Spleen (tissue), 11 donors: Measurements from ENCODE around the gene SLCO2A1. TPM values are rescaled to one million over a fixed set of nuclear protein-coding genes. Genes with fewer than 3 reads are reported as not detected.

Experiments used
- DNase-seq: peaks from one replicate; pipeline ENCODE4 v3.0.0-alpha.2; 2020
- H3K27ac ChIP-seq, 8 donors: fragments of 200-600 bp; sonication (generic) in 7 of 8; 1 replicate in 4 of 8; 2 replicates in 4 of 8; pipeline versions ENCODE4 v1.5.0 to v1.8.0; 2016 to 2021; ENCODE audit warnings: inconsistent platforms in 4 of 8, mild to moderate bottlenecking in 4 of 8, moderate library complexity in 1 of 8
- H3K27me3 ChIP-seq, 7 donors: fragments of 200-600 bp; sonication (generic) in 6 of 7; replicated peaks in 1 of 7; 1 replicate in 4 of 7; 2 replicates in 3 of 7; pipeline versions ENCODE4 v1.5.0 to v1.8.0; 2016 to 2021; ENCODE audit warnings: inconsistent platforms in 3 of 7, mild to moderate bottlenecking in 1 of 7
- H3K36me3 ChIP-seq, 6 donors: fragments of 200-600 bp; sonication (generic) in 5 of 6; 1 replicate in 4 of 6; 2 replicates in 2 of 6; pipeline versions ENCODE4 v1.5.0 to v1.8.0; 2016 to 2021; ENCODE audit warnings: inconsistent platforms in 2 of 6
- H3K4me1 ChIP-seq, 6 donors: fragments of 200-600 bp; sonication (generic) in 5 of 6; 1 replicate in 3 of 6; 2 replicates in 3 of 6; pipeline versions ENCODE4 v1.5.0 to v1.8.0; 2016 to 2021; ENCODE audit warnings: inconsistent platforms in 3 of 6
- H3K4me3 ChIP-seq, 8 donors: fragments of 200-600 bp; sonication (generic) in 7 of 8; 1 replicate in 4 of 8; 2 replicates in 4 of 8; pipeline versions ENCODE4 v1.5.0 to v1.8.0; 2016 to 2021; ENCODE audit warnings: inconsistent platforms in 4 of 8, mild to moderate bottlenecking in 4 of 8, moderate library complexity in 2 of 8
- H3K9me3 ChIP-seq, 8 donors: fragments of 200-600 bp; sonication (generic) in 7 of 8; 1 replicate in 4 of 8; 2 replicates in 4 of 8; pipeline versions ENCODE4 v1.5.0 to v1.8.0; 2016 to 2021; ENCODE audit warnings: inconsistent platforms in 4 of 8
- POLR2A ChIP-seq, 3 donors: fragments of 450-650 bp; IDR thresholded peaks; one replicate each; pipeline ENCODE4 v1.5.1; 2017; ENCODE audit warnings: antibody characterized with exemption in 3 of 3, mild to moderate bottlenecking in 1 of 3
- POLR2AphosphoS5 ChIP-seq, 3 donors: sonication (generic); formaldehyde crosslinking; IDR thresholded peaks; one replicate each; pipeline ENCODE4 v1.5.1; 2017; ENCODE audit warnings: antibody characterized with exemption in 3 of 3
- WGBS, 5 donors: extraction: QIAGEN DNeasy Blood & Tissue Kit in 3 of 5; methylation state at CpG; one replicate each; pipeline versions ENCODE4 v1.1.5 to v1.1.7; 2013 to 2018; 5-methylcytosine and 5-hydroxymethylcytosine counted together
- intact Hi-C: fragments of 100-400 bp; cut with DNase I; formaldehyde crosslinking; loops from one replicate; pipeline ENCODE4 v1.15.0; 2023; ENCODE audit warnings: low total_unique reads
- polyA plus RNA-seq, 3 donors: library from polyadenylated mRNA; stranded (reverse); fragments of 200-250 nt; gene quantifications; one replicate each; pipeline ENCODE4 v1.2.1, GENCODE V29; 2013
- total RNA-seq, 7 donors: library from RNA; depleted of rRNA in 3 of 7; stranded (reverse); fragments of >200 nt in 3 of 7; fragmentation: NEBNext Ultra II Directional in 4 of 7; extraction: Animal tissue kit (Norgen Biotek cat#: 25700) in 4 of 7; gene quantifications; one replicate each; pipeline versions ENCODE4 v1.1.0 to v1.2.1, GENCODE V29; 2016 to 2021
- TF ChIP-seq, protein P1 (sequence below), 11 experiments: fragments of 200-600 bp in 7 of 11; fragments of 450-650 bp in 4 of 11; sonication (generic) in 4 of 11; IDR thresholded peaks in 8 of 11; conservative IDR thresholded peaks in 3 of 11; 1 replicate in 7 of 11; 2 replicates in 4 of 11; pipeline versions ENCODE4 v1.4.0 to v1.8.0; 2016 to 2021; ENCODE audit warnings: antibody characterized with exemption in 11 of 11, inconsistent platforms in 4 of 11, mild to moderate bottlenecking in 1 of 11
- donor health status: healthy with polysubstance abuse.
- donor health status: DM: no; HTN: no; CAD: no; lungs with moderate emphysema.
- donor health status: DM: no; HTN: no; CAD: no.
- donor health status: Bipolar disorder and iron deficiency.
- donor health status: healthy.
- donor health status: DM: no; HTN: no; CAD: no.
- donor health status: DM: yes; HTN: yes; CAD: no.

SLCO2A1 gene
- total and polyA plus RNA-seq, 10 donors: 4.8 to 118 (median 29.8) TPM

DNA sequence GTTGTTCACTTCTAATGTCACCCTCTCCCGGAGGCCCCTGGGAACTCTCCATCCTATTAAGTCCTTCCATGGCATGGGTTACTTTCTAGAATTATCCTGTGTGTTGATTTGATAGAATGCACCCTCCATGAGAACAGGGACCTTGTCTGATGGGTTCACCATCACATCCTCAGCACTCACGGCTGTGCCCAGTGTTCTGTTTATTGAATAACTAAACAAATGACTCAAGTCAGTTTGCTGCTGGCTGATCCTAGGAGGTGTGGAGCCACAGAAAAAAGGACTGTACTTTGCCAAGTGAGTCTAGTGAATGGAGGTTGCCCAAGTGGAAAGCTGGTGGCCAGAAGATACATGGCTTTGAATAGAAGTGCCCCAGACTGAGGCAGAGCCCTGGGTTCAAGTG lies 85.5 kb downstream of the SLCO2A1 start:
- WGBS, 5 donors: 86 to 99% (median 92%) methylated on average over 2 of the region's 2 CpGs
- no peak overlapping the region for H3K27ac ChIP-seq
- H3K4me3 ChIP-seq: no peak overlapping the region
- intact Hi-C loops: no loop called here
- TF ChIP-seq, protein P1, sequence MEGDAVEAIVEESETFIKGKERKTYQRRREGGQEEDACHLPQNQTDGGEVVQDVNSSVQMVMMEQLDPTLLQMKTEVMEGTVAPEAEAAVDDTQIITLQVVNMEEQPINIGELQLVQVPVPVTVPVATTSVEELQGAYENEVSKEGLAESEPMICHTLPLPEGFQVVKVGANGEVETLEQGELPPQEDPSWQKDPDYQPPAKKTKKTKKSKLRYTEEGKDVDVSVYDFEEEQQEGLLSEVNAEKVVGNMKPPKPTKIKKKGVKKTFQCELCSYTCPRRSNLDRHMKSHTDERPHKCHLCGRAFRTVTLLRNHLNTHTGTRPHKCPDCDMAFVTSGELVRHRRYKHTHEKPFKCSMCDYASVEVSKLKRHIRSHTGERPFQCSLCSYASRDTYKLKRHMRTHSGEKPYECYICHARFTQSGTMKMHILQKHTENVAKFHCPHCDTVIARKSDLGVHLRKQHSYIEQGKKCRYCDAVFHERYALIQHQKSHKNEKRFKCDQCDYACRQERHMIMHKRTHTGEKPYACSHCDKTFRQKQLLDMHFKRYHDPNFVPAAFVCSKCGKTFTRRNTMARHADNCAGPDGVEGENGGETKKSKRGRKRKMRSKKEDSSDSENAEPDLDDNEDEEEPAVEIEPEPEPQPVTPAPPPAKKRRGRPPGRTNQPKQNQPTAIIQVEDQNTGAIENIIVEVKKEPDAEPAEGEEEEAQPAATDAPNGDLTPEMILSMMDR (IDR thresholded peaks at IDR 0.05 in 8 of 11, conservative IDR thresholded peaks at IDR 0.05 in 3 of 11): no peak
- TF ChIP-seq POLR2A (IDR thresholded peaks at IDR 0.05) (no peak), POLR2AphosphoS5 (IDR thresholded peaks at IDR 0.05) (no peak)
- H3K9me3 ChIP-seq: no peaks in the 10 kb centered on the region
- H3K4me1 ChIP-seq: peaks cover 0 to 36% (median 10%) of the 10 kb centered on the region in 6 donors
- peaks cover 0 to 8% (median 0%) of the 10 kb centered on the region in 7 donors for H3K27me3 ChIP-seq
- H3K36me3 ChIP-seq: peaks cover 0 to 41% (median 0%) of the 10 kb centered on the region in 6 donors
- peak; percentile 28 for DNase-seq

DNA sequence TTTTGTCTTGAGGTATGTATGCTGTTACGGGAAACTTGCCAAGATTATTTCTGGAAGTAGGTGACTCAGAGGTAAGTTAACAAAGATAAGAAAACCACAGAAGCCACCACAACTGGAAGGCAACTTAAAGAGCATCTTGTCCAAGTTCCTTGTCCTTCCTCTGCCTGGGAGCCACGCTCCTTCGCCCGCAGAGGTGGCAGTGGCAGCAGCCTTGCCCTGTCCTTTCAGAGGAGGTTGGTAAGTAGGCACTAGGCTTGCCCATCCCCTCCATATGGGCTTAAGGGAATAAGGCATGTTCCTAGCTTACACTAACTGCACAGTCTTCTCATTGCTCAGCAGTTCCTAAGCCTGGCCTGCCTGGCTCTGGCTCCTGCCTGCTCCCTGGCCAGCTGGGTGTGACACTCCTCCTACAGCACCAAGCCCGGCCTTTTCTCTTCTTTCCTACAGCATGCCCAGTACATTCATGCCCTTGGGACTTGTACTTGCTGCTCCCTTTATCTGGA lies 86.0 kb downstream of the SLCO2A1 start:
- peak; percentile 45 for DNase-seq
- TF ChIP-seq POLR2AphosphoS5 (IDR thresholded peaks at IDR 0.05) (no peak), POLR2A (IDR thresholded peaks at IDR 0.05) (no peak)
- TF ChIP-seq, protein P1 (IDR thresholded peaks at IDR 0.05 in 8 of 11, conservative IDR thresholded peaks at IDR 0.05 in 3 of 11): no peak
- Histone ChIP-seq H3K4me1 (peaks cover 0 to 31% (median 9%) of the 10 kb centered on the region in 6 donors), H3K4me3 (no peak overlapping the region), H3K27me3 (peaks cover 0 to 8% (median 0%) of the 10 kb centered on the region in 7 donors), H3K27ac (no peak overlapping the region), H3K36me3 (peaks cover 0 to 41% (median 0%) of the 10 kb centered on the region in 6 donors), H3K9me3 (no peaks in the 10 kb centered on the region)
- 52 to 74% (median 64%) methylated on average over 5 of the region's 5 CpGs for WGBS, 5 donors
- intact Hi-C loops: no loop called here

DNA sequence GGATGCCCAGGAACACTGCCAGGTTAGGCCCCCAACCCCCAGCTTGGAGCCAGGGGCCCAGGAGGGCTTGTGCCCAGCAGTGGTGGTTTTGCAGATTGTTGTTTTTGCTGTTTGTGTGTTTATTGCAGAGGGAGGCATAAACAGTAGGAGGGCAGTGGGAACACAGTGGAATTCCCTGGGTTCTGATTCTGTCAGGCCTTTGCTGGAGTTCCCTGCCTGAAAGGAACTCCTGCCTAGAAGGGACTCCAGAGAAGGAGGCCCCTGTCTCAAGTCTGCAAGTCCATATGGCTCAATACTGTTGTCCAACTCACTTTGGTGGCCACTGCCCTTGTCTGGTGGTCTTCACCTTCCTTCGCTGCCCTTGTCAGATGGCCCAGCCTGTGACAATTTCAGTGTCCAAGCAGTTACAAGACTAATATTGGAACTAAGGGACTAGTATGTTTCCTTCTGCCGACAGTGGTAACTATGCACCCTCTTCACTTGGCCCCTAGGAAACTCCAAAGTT lies 86.6 kb downstream of the SLCO2A1 start:
- Histone ChIP-seq H3K9me3 (no peaks in the 10 kb centered on the region), H3K4me3 (no peak overlapping the region), H3K36me3 (peaks cover 0 to 46% (median 0%) of the 10 kb centered on the region in 6 donors), H3K4me1 (peaks cover 0 to 32% (median 7%) of the 10 kb centered on the region in 6 donors), H3K27ac (no peak overlapping the region), H3K27me3 (peaks cover 0 to 8% (median 0%) of the 10 kb centered on the region in 7 donors)
- intact Hi-C loops: no loop called here
- WGBS, 5 donors: 81 to 85% (median 81%) methylated on average over 2 of the region's 2 CpGs
- TF ChIP-seq POLR2AphosphoS5 (IDR thresholded peaks at IDR 0.05): no peak
- TF ChIP-seq, protein P1 (IDR thresholded peaks at IDR 0.05 in 8 of 11, conservative IDR thresholded peaks at IDR 0.05 in 3 of 11): no peak
- no peak for TF ChIP-seq POLR2A (IDR thresholded peaks at IDR 0.05)
- DNase-seq: peak; percentile 44

DNA sequence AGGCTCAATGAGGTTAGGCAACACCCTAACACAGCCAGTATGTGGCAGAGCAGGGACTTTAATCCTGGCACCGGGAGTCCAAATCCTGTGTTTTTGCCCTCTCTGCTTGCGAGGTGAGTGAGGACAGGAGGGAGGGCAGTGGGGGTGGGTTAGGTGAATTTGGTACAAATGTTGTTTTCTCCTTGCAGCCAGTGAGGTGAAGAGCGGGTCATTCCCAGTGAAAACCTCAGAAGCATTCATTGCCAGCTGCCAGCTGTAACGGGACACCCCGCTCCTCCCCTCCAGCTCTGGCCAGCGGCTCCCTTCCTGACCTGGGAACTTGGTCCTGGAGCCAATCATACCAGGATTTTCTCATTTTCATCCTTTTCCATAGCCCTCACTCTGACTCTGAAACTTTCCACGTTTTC lies 88.3 kb downstream of the SLCO2A1 start:
- Histone ChIP-seq H3K9me3 (no peaks in the 10 kb centered on the region), H3K27ac (no peak overlapping the region), H3K27me3 (peaks cover 0 to 8% (median 0%) of the 10 kb centered on the region in 7 donors), H3K4me3 (no peak overlapping the region), H3K4me1 (peaks cover 0 to 30% (median 6%) of the 10 kb centered on the region in 6 donors), H3K36me3 (peaks cover 0 to 52% (median 0%) of the 10 kb centered on the region in 6 donors)
- DNase-seq: peak; percentile 18
- intact Hi-C loops: no loop called here
- 84 to 91% (median 87%) methylated on average over 7 of the region's 7 CpGs for WGBS, 5 donors
- TF ChIP-seq POLR2AphosphoS5 (IDR thresholded peaks at IDR 0.05): no peak
- TF ChIP-seq POLR2A (IDR thresholded peaks at IDR 0.05): no peak
- TF ChIP-seq, protein P1 (IDR thresholded peaks at IDR 0.05 in 8 of 11, conservative IDR thresholded peaks at IDR 0.05 in 3 of 11): no peak
